Measurements from ENCODE around the gene ELOVL3. TPM values are rescaled to one million over a fixed set of nuclear protein-coding genes. Genes with fewer than 3 reads are reported as not detected.

Gene ELOVL3
- total and polyA plus RNA-seq, 2 of the 13 experiments (the other 11 are each of a cell fraction or from before 2014, with no cell fraction given), result 0.58 to 0.69 TPM

DNA sequence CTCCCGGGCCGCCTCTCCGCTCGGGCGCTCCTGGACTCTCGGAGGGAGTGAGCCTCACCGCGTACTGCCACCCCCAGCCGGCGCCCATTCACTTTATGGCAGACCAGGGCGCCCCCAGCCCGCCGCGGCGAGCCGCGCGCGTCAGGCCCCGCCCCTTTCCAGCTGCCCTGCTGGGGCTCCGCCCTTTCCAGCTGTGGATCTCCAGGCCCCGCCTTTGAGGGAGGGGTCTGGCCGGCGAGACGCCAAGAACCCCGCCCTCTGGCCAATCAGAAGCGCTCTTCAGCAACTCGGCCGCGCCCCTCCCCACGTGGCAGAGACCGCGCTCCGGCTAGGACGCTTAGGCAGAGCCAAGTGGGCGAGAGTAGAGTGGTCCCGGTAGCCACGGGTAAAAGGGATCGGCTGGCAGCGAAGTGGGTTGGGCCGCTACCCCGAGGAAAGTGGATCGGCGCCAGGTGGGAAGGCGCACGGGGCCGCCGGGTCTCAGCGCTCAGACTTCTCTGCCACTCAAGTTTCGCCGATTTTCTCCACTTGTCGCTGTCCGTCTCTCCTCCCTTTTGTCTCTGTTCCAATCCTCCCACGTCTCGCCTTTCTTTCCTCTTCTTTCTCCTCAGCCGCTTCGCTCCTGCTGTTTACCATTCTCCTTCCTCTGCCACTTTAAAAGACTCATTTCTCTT, 15.5 kb downstream of the ELOVL3 start, which contains the start of gene PITX3 (continued):
- TF ChIP-seq TP53 (CRISPR knock-in tag; conservative IDR thresholded peaks at IDR 0.05) (no peak), KDM5B (CRISPR knock-in tag; IDR thresholded peaks at IDR 0.05; ENCODE audit: borderline replicate concordance) (0 out of 2 replicates have a peak, but pooled peaks have one; percentile 16), ZNF143 (CRISPR knock-in tag; IDR thresholded peaks at IDR 0.05) (no peak), SIN3A (IDR thresholded peaks at IDR 0.05; ENCODE audit: borderline replicate concordance, low read depth, low read length) (peak; percentile 93; the same call in 1 of the 2 replicates), RAD21 (CRISPR knock-in tag; IDR thresholded peaks at IDR 0.05) (peak; percentile 30; the same call in 1 of the 2 replicates), ATF7 (IDR thresholded peaks at IDR 0.05) (no peak), ATF7 (CRISPR knock-in tag; IDR thresholded peaks at IDR 0.05) (no peak), MXI1 (IDR thresholded peaks at IDR 0.05; ENCODE audit: borderline replicate concordance, low read depth, low read length) (peak; percentile 98; the same call in 2 of the 3 replicates), NCOR1 (IDR thresholded peaks at IDR 0.05; ENCODE audit: borderline replicate concordance, low read length) (no peak)
- TF ChIP-seq, protein P1, sequence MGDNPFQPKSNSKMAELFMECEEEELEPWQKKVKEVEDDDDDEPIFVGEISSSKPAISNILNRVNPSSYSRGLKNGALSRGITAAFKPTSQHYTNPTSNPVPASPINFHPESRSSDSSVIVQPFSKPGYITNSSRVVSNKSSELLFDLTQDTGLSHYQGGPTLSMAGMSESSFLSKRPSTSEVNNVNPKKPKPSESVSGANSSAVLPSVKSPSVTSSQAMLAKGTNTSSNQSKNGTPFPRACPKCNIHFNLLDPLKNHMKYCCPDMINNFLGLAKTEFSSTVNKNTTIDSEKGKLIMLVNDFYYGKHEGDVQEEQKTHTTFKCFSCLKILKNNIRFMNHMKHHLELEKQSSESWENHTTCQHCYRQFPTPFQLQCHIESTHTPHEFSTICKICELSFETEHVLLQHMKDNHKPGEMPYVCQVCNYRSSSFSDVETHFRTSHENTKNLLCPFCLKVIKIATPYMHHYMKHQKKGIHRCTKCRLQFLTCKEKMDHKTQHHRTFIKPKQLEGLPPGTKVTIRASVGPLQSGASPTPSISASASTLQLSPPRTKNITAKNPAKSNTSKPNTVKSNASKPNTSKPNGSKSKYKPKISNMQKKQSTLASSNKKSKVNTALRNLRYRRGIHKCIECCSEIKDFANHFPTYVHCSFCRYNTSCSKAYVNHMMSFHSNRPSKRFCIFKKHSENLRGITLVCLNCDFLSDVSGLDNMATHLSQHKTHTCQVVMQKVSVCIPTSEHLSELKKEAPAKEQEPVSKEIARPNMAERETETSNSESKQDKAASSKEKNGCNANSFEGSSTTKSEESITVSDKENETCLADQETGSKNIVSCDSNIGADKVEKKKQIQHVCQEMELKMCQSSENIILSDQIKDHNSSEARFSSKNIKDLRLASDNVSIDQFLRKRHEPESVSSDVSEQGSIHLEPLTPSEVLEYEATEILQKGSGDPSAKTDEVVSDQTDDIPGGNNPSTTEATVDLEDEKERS (CRISPR knock-in tag; IDR thresholded peaks at IDR 0.05), result 0 out of 2 replicates have a peak, but pooled peaks have one; percentile 32
- TF ChIP-seq, protein P2, sequence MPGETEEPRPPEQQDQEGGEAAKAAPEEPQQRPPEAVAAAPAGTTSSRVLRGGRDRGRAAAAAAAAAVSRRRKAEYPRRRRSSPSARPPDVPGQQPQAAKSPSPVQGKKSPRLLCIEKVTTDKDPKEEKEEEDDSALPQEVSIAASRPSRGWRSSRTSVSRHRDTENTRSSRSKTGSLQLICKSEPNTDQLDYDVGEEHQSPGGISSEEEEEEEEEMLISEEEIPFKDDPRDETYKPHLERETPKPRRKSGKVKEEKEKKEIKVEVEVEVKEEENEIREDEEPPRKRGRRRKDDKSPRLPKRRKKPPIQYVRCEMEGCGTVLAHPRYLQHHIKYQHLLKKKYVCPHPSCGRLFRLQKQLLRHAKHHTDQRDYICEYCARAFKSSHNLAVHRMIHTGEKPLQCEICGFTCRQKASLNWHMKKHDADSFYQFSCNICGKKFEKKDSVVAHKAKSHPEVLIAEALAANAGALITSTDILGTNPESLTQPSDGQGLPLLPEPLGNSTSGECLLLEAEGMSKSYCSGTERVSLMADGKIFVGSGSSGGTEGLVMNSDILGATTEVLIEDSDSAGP (CRISPR knock-in tag; IDR thresholded peaks at IDR 0.05; ENCODE audit: borderline replicate concordance), result peak; percentile 74; the same call in 1 of the 2 replicates
- TF ChIP-seq, protein P3, sequence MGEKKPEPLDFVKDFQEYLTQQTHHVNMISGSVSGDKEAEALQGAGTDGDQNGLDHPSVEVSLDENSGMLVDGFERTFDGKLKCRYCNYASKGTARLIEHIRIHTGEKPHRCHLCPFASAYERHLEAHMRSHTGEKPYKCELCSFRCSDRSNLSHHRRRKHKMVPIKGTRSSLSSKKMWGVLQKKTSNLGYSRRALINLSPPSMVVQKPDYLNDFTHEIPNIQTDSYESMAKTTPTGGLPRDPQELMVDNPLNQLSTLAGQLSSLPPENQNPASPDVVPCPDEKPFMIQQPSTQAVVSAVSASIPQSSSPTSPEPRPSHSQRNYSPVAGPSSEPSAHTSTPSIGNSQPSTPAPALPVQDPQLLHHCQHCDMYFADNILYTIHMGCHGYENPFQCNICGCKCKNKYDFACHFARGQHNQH (CRISPR knock-in tag; IDR thresholded peaks at IDR 0.05), result 0 out of 2 replicates have a peak, but pooled peaks have one; percentile 40
- TF ChIP-seq, protein P4, sequence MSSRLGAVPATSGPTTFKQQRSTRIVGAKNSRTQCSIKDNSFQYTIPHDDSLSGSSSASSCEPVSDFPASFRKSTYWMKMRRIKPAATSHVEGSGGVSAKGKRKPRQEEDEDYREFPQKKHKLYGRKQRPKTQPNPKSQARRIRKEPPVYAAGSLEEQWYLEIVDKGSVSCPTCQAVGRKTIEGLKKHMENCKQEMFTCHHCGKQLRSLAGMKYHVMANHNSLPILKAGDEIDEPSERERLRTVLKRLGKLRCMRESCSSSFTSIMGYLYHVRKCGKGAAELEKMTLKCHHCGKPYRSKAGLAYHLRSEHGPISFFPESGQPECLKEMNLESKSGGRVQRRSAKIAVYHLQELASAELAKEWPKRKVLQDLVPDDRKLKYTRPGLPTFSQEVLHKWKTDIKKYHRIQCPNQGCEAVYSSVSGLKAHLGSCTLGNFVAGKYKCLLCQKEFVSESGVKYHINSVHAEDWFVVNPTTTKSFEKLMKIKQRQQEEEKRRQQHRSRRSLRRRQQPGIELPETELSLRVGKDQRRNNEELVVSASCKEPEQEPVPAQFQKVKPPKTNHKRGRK (CRISPR knock-in tag; IDR thresholded peaks at IDR 0.05), result peak; percentile 78; the same call in 1 of the 2 replicates
- TF ChIP-seq, protein P5, sequence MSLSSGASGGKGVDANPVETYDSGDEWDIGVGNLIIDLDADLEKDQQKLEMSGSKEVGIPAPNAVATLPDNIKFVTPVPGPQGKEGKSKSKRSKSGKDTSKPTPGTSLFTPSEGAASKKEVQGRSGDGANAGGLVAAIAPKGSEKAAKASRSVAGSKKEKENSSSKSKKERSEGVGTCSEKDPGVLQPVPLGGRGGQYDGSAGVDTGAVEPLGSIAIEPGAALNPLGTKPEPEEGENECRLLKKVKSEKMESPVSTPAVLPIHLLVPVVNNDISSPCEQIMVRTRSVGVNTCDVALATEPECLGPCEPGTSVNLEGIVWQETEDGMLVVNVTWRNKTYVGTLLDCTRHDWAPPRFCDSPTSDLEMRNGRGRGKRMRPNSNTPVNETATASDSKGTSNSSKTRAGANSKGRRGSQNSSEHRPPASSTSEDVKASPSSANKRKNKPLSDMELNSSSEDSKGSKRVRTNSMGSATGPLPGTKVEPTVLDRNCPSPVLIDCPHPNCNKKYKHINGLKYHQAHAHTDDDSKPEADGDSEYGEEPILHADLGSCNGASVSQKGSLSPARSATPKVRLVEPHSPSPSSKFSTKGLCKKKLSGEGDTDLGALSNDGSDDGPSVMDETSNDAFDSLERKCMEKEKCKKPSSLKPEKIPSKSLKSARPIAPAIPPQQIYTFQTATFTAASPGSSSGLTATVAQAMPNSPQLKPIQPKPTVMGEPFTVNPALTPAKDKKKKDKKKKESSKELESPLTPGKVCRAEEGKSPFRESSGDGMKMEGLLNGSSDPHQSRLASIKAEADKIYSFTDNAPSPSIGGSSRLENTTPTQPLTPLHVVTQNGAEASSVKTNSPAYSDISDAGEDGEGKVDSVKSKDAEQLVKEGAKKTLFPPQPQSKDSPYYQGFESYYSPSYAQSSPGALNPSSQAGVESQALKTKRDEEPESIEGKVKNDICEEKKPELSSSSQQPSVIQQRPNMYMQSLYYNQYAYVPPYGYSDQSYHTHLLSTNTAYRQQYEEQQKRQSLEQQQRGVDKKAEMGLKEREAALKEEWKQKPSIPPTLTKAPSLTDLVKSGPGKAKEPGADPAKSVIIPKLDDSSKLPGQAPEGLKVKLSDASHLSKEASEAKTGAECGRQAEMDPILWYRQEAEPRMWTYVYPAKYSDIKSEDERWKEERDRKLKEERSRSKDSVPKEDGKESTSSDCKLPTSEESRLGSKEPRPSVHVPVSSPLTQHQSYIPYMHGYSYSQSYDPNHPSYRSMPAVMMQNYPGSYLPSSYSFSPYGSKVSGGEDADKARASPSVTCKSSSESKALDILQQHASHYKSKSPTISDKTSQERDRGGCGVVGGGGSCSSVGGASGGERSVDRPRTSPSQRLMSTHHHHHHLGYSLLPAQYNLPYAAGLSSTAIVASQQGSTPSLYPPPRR (CRISPR knock-in tag; IDR thresholded peaks at IDR 0.05; ENCODE audit: borderline replicate concordance), result no peak

All from HepG2 (cell line).